ENCODE measurements around the gene SGTA.

DNA sequence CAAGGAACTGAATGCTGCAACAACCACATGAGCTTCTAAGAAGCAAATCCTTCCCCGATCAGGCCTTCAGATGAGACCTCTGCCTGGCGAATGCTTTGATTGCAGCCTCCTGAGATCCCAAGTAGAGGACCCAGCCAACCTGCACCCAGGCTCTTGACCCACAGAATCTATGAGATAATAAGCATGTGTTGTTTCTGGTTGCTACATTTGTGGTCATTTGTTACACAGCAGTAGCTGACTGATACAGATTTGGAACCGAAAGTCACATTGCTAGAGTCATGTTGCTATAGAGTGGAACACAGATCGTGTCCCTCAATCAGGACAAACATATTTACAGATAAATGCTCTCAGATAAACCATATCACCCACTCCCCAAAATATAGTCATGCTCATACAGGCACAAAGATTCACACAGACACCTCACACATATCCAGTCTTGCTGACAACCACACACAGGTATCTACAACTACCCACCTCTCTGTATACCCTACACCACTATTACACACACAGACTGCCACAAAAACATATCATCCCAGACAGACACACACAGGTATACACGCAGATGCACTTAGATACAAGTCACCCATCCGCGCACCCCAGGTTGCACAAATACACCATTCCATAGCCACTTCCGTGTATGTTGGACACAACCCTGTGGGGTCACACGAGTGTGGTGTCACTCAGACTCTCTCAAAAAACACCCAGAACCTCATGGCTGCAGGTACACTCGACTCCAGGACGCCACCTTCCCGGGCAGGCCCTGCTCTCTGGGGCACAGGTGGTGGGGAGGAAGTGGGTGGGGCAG is 67.4 kb downstream of the SGTA start:
- TF ChIP-seq MYNN (IDR thresholded peaks at IDR 0.05) (no peak), MYNN (CRISPR knock-in tag; IDR thresholded peaks at IDR 0.05) (no peak), POLR2A (conservative IDR thresholded peaks at IDR 0.05) (no peak)
- TF ChIP-seq, protein P1, sequence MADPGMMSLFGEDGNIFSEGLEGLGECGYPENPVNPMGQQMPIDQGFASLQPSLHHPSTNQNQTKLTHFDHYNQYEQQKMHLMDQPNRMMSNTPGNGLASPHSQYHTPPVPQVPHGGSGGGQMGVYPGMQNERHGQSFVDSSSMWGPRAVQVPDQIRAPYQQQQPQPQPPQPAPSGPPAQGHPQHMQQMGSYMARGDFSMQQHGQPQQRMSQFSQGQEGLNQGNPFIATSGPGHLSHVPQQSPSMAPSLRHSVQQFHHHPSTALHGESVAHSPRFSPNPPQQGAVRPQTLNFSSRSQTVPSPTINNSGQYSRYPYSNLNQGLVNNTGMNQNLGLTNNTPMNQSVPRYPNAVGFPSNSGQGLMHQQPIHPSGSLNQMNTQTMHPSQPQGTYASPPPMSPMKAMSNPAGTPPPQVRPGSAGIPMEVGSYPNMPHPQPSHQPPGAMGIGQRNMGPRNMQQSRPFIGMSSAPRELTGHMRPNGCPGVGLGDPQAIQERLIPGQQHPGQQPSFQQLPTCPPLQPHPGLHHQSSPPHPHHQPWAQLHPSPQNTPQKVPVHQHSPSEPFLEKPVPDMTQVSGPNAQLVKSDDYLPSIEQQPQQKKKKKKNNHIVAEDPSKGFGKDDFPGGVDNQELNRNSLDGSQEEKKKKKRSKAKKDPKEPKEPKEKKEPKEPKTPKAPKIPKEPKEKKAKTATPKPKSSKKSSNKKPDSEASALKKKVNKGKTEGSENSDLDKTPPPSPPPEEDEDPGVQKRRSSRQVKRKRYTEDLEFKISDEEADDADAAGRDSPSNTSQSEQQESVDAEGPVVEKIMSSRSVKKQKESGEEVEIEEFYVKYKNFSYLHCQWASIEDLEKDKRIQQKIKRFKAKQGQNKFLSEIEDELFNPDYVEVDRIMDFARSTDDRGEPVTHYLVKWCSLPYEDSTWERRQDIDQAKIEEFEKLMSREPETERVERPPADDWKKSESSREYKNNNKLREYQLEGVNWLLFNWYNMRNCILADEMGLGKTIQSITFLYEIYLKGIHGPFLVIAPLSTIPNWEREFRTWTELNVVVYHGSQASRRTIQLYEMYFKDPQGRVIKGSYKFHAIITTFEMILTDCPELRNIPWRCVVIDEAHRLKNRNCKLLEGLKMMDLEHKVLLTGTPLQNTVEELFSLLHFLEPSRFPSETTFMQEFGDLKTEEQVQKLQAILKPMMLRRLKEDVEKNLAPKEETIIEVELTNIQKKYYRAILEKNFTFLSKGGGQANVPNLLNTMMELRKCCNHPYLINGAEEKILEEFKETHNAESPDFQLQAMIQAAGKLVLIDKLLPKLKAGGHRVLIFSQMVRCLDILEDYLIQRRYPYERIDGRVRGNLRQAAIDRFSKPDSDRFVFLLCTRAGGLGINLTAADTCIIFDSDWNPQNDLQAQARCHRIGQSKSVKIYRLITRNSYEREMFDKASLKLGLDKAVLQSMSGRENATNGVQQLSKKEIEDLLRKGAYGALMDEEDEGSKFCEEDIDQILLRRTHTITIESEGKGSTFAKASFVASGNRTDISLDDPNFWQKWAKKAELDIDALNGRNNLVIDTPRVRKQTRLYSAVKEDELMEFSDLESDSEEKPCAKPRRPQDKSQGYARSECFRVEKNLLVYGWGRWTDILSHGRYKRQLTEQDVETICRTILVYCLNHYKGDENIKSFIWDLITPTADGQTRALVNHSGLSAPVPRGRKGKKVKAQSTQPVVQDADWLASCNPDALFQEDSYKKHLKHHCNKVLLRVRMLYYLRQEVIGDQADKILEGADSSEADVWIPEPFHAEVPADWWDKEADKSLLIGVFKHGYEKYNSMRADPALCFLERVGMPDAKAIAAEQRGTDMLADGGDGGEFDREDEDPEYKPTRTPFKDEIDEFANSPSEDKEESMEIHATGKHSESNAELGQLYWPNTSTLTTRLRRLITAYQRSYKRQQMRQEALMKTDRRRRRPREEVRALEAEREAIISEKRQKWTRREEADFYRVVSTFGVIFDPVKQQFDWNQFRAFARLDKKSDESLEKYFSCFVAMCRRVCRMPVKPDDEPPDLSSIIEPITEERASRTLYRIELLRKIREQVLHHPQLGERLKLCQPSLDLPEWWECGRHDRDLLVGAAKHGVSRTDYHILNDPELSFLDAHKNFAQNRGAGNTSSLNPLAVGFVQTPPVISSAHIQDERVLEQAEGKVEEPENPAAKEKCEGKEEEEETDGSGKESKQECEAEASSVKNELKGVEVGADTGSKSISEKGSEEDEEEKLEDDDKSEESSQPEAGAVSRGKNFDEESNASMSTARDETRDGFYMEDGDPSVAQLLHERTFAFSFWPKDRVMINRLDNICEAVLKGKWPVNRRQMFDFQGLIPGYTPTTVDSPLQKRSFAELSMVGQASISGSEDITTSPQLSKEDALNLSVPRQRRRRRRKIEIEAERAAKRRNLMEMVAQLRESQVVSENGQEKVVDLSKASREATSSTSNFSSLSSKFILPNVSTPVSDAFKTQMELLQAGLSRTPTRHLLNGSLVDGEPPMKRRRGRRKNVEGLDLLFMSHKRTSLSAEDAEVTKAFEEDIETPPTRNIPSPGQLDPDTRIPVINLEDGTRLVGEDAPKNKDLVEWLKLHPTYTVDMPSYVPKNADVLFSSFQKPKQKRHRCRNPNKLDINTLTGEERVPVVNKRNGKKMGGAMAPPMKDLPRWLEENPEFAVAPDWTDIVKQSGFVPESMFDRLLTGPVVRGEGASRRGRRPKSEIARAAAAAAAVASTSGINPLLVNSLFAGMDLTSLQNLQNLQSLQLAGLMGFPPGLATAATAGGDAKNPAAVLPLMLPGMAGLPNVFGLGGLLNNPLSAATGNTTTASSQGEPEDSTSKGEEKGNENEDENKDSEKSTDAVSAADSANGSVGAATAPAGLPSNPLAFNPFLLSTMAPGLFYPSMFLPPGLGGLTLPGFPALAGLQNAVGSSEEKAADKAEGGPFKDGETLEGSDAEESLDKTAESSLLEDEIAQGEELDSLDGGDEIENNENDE (IDR thresholded peaks at IDR 0.05; ENCODE audit: low read depth, low read length): no peak

All from K562 (cell line).